HG02759 (cell line): ENCODE results near the gene CEMIP2.

Experiments used
- ATAC-seq: cut with Tn5 transposase; IDR thresholded peaks from one replicate; pipeline ENCODE4 v1.9.1; 2021; ENCODE audit warnings: mild to moderate bottlenecking, moderate library complexity; ENCODE audit not compliant: unreplicated experiment

CEMIP2 gene

DNA sequence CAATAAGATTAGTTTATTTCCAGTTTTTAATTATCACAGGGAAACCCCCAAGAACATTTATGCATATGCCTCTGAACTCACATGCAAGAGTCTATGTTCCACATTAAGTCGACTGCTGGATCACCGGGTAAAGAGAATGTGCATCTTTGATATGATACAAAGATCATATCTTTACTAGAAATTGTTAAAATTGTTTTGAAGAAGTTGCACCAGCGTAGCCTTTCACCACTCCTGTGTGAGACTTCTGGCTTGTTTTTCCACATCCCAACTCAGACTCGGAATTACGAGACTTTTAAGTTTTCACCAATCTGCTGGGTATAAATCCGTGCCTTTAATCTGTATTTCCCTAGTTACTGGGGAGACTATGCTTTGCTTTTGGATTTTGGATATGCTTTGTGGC, 113.2 kb downstream of the CEMIP2 start:
- no peak for ATAC-seq

DNA sequence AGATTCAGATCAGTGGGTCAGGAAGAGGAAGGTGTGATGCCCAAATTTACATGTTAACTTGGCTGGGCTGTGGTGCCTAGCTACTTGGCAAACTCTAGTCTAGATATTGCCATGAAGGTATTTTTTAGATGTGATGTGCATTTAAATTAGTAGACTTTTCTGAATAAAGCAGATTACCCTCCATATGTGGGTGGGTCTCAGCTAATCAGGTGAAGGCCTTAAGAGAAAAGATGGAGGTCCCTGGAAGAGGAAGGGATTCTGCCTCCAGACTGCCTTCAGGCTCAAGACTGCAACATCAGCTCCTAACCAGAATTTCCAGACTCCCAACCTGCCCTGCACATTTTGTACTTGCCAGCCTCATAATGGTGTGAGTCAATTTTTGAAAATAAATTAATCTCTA, 115.8 kb downstream of the CEMIP2 start:
- ATAC-seq = no peak

DNA sequence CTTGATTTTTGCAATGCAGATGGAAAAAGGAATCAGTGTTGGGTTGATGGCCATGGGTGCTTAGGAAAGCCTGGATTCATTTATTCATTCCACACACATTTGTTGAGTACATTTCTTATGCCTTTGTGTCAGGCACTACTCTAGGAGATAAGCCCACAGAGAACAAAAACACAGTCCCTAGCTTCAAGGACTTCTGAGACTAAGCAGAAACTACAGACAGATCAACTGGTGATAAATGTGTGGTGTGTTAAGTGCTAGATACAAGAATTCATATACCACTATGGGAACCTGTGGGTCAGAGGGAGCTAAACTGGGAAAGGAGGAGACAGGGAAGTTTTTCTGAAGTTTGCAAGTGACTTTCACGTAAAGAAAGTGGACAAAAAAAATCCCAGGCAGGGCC, 119.9 kb downstream of the CEMIP2 start:
- ATAC-seq = no peak

DNA sequence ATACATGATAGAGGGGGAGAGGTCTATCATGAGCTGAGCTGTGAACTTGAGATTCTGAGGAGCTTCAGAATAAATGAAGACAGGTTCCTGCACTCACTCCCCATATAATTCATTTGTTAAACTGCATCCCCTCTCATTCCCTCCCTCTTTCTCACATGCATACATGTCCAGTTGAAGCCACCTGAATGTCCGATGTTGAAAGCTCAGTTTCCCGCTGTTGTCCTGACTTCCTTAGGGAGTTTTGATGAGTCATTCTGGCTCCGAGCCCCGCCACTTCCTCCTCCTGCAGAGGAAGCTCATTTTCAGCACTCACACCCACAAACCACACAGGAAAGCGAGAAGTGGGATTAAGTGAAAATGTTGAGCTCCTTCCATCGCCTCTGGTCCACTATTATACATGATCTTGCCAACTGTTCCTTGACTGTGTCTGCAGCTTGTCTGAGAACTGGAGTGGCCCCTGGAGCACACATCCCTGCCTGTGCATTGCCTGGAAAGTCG, 121.2 kb downstream of the CEMIP2 start:
- peak; percentile 66 for ATAC-seq

DNA sequence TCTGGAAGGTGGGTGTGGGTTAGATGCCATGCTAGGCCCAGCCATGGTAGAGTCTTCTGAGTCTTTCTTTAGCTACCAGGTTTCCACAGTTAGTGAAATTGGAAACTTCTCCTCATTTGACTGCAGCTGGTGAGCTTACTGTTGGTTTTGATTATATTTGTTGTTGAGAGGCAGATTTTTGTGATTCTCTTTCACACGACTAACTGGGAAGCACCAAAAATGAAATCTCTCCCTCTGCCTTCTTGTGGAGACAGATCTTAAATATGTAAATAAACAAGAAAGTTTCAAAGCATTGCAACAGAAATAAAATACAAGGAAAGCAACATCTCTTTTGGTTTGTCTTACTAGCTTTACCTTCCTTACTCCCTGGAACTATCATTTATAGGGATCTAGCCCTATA, 122.2 kb downstream of the CEMIP2 start:
- ATAC-seq = no peak

DNA sequence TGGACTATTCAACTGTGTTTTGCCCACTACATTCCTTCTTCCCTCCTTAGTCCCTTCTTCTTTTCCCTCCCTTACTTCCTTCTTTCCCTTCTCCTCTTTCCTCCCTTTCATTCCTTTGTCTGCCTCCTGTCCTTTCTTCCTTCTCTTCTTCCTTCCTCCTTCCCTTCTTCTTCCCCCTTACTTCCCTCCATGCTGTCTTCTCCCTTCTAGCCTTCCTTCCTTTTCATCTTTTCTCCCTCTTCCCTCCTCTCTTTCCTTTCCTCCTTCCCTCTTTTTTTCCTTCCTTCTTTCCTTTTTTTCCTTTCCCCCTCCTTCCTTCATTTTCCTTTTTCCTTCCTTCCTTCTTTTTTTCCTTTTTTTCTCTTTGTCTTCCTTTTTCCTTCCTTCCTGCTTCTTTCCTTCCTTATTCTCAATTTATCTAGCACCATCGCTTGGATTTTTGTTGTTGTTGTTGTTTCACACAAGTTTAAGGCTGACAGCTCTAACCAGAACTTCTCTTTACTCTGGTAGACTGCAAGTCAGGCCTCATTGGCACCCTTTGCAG, 123.4 kb downstream of the CEMIP2 start:
- no peak for ATAC-seq

DNA sequence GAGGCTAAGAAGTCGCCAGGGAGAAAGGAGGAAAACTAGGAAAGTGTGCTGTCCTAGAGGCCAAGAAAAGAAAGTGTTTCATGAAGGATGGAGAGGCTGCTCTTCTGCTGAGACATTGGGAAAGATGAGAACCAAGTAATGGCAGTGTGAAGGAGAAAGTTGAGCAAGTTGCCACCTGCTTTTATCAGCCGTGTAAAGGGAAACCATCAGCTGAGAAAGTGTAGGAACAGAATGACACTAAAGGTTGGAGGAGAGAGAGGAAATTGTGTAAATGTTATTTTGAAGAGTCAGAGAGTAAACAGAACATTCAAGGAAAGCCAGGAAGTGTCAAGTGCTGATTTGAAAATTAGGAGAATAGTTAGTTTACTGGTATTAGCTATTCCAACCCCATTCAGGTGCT, 125.0 kb downstream of the CEMIP2 start:
- no peak for ATAC-seq

DNA sequence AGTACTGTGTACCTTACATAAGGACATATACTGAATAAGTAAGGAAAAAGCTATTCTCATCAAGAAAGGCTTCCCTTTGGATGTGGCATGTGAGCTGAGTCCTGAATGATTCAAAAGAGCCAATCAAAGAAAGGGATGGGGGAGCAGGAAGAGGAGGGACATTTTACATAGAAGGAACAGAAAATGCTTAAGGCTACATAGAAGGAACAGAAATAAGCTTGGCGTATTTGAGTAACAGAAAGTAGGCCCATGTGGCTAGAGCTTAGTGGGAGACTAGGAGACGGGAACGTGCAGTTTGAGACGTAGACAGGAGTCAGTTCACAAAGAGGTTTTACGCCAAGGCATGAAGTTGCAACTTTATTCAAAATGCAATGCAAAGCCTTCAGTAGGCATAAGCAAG, 126.3 kb downstream of the CEMIP2 start:
- no peak for ATAC-seq

DNA sequence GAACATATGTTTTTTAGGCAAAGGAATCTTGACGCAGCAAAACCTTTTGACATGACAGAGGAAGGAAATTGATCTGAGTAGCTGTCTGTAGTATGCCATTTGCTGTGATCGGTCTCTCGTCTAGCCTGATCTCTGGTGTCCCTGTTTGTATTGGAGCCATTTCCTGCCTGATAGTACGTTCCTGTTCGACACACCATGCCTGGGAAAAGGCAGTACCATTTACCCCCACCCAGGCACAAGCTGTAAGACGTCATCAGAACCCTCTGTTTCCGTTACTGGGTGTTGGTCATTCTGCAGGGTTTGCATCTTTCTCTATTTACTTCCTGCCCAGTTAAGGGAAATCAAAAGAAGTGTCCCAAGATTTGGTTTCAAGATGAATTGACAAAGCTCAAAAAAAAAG, 129.7 kb downstream of the CEMIP2 start:
- ATAC-seq = no peak

DNA sequence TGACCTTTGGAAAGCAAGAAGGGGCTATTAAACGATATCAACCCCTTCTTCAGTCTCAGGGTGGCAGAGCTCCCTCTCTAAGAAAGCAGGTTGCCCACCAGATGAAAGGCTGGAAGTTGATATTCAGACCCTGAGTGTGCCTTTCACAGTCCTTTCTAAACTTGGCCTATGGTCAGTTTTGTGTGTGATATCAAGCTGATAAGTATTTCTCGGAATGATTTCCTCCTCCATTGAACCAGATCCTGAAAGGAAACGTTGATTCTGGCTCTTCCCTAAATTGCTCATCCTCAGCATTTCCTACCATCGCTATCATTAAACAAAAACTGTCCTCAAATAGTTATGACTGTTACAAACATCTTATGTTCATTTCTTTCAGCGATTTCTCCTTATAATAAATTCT, 130.4 kb downstream of the CEMIP2 start:
- ATAC-seq = no peak

DNA sequence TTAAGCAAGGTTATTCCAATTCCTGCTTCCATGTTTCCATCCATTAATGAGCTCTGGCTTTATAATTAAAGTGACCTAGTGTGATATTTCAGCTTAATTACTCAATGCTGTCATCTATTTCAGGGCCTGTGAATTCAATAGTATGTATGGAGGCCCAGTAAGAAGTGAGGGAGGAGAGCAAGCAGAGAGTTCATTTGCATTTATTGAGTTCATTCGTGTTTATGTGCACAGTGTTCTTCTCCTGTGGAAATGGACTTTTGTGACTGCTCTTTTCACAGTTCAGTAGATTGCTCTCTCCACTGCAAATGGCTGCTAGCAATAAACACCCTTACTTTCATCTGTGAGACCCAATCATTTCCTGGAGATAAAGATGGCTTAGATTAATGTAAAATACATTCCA, 130.9 kb downstream of the CEMIP2 start:
- no peak for ATAC-seq

DNA sequence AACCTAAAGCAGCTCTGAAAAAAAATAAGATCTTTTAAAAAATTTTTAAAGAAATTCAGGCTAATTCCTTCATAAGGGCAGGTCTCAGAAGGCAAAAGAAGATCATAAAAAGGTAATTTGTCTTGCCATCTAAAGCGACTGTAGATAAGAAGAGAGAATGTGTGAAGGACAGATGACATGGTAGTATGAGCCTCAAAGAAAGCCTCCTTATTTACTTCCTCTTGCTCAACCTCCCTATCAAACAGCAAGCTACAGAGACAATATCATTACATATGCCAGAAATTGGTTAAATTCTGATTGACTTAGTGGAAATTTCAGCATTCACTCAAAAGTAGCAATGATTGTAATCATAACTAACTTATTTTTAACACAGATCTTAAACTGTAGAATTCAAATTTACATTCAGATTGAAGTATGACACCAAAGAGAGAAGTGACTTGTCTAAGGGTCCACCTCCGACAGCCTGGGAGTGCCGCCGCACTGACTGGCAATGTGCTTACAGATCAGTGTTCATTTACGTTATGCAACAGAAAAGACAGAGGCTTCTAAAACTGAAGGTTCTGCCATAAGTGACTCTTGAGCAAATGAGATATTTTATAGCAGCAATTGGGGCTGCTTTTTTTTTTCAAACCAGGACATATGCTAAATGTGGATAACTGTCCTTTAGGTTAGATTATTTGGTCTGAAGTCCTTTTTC, 132.0 kb downstream of the CEMIP2 start:
- no peak for ATAC-seq

DNA sequence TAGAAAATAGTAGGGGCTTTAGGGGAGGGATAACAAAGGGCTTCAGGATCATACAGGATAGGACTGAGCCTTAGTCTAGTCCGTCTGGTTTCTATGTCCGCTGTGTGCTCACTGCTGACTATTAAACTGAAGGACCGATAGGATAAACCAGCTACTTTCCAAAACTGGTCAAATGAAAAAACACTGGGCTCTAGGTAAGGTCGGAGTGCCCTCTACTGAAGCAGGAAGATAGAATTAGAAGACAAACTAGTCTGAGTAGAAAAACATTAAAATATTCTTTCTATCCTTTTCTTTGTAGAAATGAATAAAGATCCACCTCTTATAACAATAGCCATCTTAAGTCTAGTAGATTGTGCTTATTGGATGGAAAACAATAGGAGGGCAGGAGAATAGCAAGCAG, 133.6 kb downstream of the CEMIP2 start:
- ATAC-seq = no peak
